GM18867 (cell line): Measurements from ENCODE around the gene PLA2G4A.

Experiments used
- ATAC-seq: cut with Tn5 transposase; IDR thresholded peaks from one replicate; pipeline ENCODE4 v1.9.1; 2021; ENCODE audit warnings: mild to moderate bottlenecking, moderate library complexity; ENCODE audit not compliant: unreplicated experiment

The PLA2G4A gene

GRCh38 chr1:186869526-186870228 is 40.9 kb downstream of the PLA2G4A start:
- no peak for ATAC-seq

GRCh38 chr1:186871784-186872183 is 43.0 kb downstream of the PLA2G4A start:
- ATAC-seq, result no peak

- ATAC-seq, result no peak
These were observed 43.5 kb downstream of the PLA2G4A start for GRCh38 chr1:186872291-186872690.

GRCh38 chr1:186873687-186874086 is 44.9 kb downstream of the PLA2G4A start:
- no peak for ATAC-seq

- no peak for ATAC-seq
These were observed 47.4 kb downstream of the PLA2G4A start for GRCh38 chr1:186875896-186876835.

GRCh38 chr1:186878356-186878755 is 49.6 kb downstream of the PLA2G4A start:
- ATAC-seq, result no peak

GRCh38 chr1:186880982-186881381 is 52.2 kb downstream of the PLA2G4A start:
- no peak for ATAC-seq

- ATAC-seq, result no peak
These were observed 53.8 kb downstream of the PLA2G4A start for GRCh38 chr1:186882372-186883134.

- ATAC-seq, result no peak
These were observed 55.5 kb downstream of the PLA2G4A start for GRCh38 chr1:186884251-186884650.

- ATAC-seq, result no peak
These were observed 58.5 kb downstream of the PLA2G4A start for GRCh38 chr1:186887203-186887602.

GRCh38 chr1:186888367-186888766 is 59.6 kb downstream of the PLA2G4A start:
- ATAC-seq, result no peak

GRCh38 chr1:186892936-186893335 is 64.2 kb downstream of the PLA2G4A start:
- no peak for ATAC-seq

- no peak for ATAC-seq
These were observed 65.7 kb downstream of the PLA2G4A start for GRCh38 chr1:186894415-186894814.

- no peak for ATAC-seq
These were observed 67.5 kb downstream of the PLA2G4A start for GRCh38 chr1:186896211-186896610.

GRCh38 chr1:186897008-186897407 is 68.3 kb downstream of the PLA2G4A start:
- ATAC-seq, result no peak

GRCh38 chr1:186899577-186899976 is 70.8 kb downstream of the PLA2G4A start:
- peak; percentile 96 for ATAC-seq

- ATAC-seq, result no peak
These were observed 71.2 kb downstream of the PLA2G4A start for GRCh38 chr1:186899977-186900376.

- no peak for ATAC-seq
These were observed 71.9 kb downstream of the PLA2G4A start for GRCh38 chr1:186900539-186901237.

- ATAC-seq, result no peak
These were observed 72.9 kb downstream of the PLA2G4A start for GRCh38 chr1:186901631-186902030.

GRCh38 chr1:186903374-186904136 is 74.8 kb downstream of the PLA2G4A start:
- ATAC-seq, result no peak
